CD4-positive, CD25-positive, alpha-beta regulatory T cell (primary cell): ENCODE data around the gene DCST2. TPM values are rescaled to one million over a fixed set of nuclear protein-coding genes. Genes with fewer than 3 reads are reported as not detected.

Experiments used
- ATAC-seq, 2 donors: fragments of 150-1000 bp; cut with Tn5 transposase; one replicate each; pipeline ENCODE4 v1.10.0; 2021; ENCODE audit warnings: low read depth in 2 of 2, moderate number of reproducible peaks in 2 of 2, moderate library complexity in 1 of 2
- DNase-seq, 3 donors: peaks; one replicate each; pipeline versions ENCODE4 v3.0.0 to v3.0.0-alpha.2; 2012 to 2022; ENCODE audit warnings: mixed read lengths in 1 of 3
- H3K27ac ChIP-seq: one replicate; pipeline ENCODE4 v1.7.0; 2013; ENCODE audit warnings: mild to moderate bottlenecking, low read length; ENCODE audit not compliant: insufficient read depth, poor library complexity, severe bottlenecking
- H3K27me3 ChIP-seq: one replicate; pipeline ENCODE4 v1.7.0; 2013; ENCODE audit warnings: low read length; ENCODE audit not compliant: control insufficient read depth, insufficient read depth
- H3K36me3 ChIP-seq: one replicate; pipeline ENCODE4 v1.7.0; 2013; ENCODE audit warnings: mild to moderate bottlenecking, low read length, moderate library complexity; ENCODE audit not compliant: control insufficient read depth, insufficient read depth
- H3K4me1 ChIP-seq: 2 replicates; pipeline ENCODE4 v1.7.0; 2013; ENCODE audit warnings: mild to moderate bottlenecking, low read length; ENCODE audit not compliant: insufficient read depth, control insufficient read depth, poor library complexity, severe bottlenecking
- H3K4me3 ChIP-seq: one replicate; pipeline ENCODE4 v1.7.0; 2013; ENCODE audit warnings: low read depth, mild to moderate bottlenecking, low read length, moderate library complexity
- H3K9me3 ChIP-seq, 2 experiments: 1 replicate in 1 of 2; 2 replicates in 1 of 2; pipeline ENCODE4 v1.7.0; 2013; ENCODE audit warnings: low read length in 2 of 2, mild to moderate bottlenecking in 1 of 2, moderate library complexity in 1 of 2; ENCODE audit not compliant: control insufficient read depth in 2 of 2
- H3K27ac Mint-ChIP-seq, 3 donors: one replicate each; pipeline ENCODE4 v1.8.0; 2020 to 2022; ENCODE audit warnings: mild to moderate bottlenecking in 3 of 3, mixed read lengths in 3 of 3, moderate library complexity in 2 of 3
- H3K27me3 Mint-ChIP-seq: one replicate; pipeline ENCODE4 v1.8.0; 2022; ENCODE audit warnings: mild to moderate bottlenecking, mixed read lengths
- H3K36me3 Mint-ChIP-seq: one replicate; pipeline ENCODE4 v1.8.0; 2020; ENCODE audit warnings: mixed read lengths
- H3K4me1 Mint-ChIP-seq, 4 donors: one replicate each; pipeline ENCODE4 v1.8.0; 2020 to 2022; ENCODE audit warnings: mixed read lengths in 4 of 4, mild to moderate bottlenecking in 1 of 4
- H3K4me3 Mint-ChIP-seq, 4 donors: one replicate each; pipeline ENCODE4 v1.8.0; 2020 to 2022; ENCODE audit warnings: mild to moderate bottlenecking in 4 of 4, mixed read lengths in 4 of 4, moderate library complexity in 3 of 4
- H3K9me3 Mint-ChIP-seq, 7 donors: one replicate each; pipeline ENCODE4 v1.8.0; 2020 to 2022; ENCODE audit warnings: mixed read lengths in 7 of 7, mild to moderate bottlenecking in 3 of 7, moderate library complexity in 2 of 7
- polyA plus RNA-seq, 4 donors: library from polyadenylated mRNA; unstranded; fragments of 300-500 nt; fragmentation: Illumina TruSeq; gene quantifications; one replicate each; pipeline ENCODE4 v1.2.3, GENCODE V29; 2021
- total RNA-seq: library from RNA; stranded (reverse); gene quantifications from one replicate; pipeline ENCODE4 v1.2.3, GENCODE V29; 2022

DCST2 gene
- total and polyA plus RNA-seq, 5 donors from 2014 or later, result 1.4 TPM; not detected in 4

DNA sequence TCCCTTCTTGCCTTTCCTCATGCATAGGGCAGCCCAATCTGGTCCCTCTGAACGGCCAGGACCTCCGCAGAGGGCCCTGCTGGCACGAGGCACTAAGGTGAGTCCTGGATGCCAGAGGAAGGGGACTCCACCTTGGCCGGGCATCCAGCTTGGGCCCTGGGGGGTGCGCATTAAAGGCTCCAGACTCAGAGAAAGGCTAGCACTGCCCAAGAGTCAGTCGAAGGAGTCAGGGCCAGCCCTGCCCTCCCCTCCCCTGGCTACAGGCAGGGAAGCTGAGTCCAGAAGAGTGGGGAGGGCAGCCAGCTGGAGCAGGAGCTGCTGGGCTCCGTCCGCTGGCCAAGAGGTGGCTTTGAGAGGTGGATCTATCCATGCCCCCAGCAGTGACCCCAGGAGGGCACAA is 27.2 kb upstream of the DCST2 start:
- Mint-ChIP-seq H3K4me1 (peaks cover 9 to 33% (median 19%) of the 10 kb centered on the region in 4 donors), H3K4me3 (no peak overlapping the region), H3K36me3 (peaks cover 5% of the 10 kb centered on the region), H3K9me3 (no peaks in the 10 kb centered on the region), H3K27ac (no peak overlapping the region), H3K27me3 (no peaks in the 10 kb centered on the region)
- Histone ChIP-seq H3K4me1 (peaks cover 41% of the 10 kb centered on the region), H3K4me3 (no peak overlapping the region), H3K27ac (no peak overlapping the region), H3K27me3 (no peaks in the 10 kb centered on the region), H3K9me3 (no peaks in the 10 kb centered on the region), H3K36me3 (peaks cover 5% of the 10 kb centered on the region)
- DNase-seq (no peak), ATAC-seq (no peak)

GRCh38 chr1:155057788-155058211 is 24.2 kb upstream of the DCST2 start:
- Histone ChIP-seq H3K27me3 (no peaks in the 10 kb centered on the region), H3K36me3 (peaks cover 5% of the 10 kb centered on the region), H3K4me1 (peaks cover 25% of the 10 kb centered on the region), H3K27ac (no peak overlapping the region), H3K9me3 (no peaks in the 10 kb centered on the region), H3K4me3 (no peak overlapping the region)
- H3K27ac Mint-ChIP-seq, result no peak overlapping the region
- peaks cover 5% of the 10 kb centered on the region for H3K36me3 Mint-ChIP-seq
- H3K4me3 Mint-ChIP-seq, result no peak overlapping the region
- DNase-seq, result no peak
- no peaks in the 10 kb centered on the region for H3K9me3 Mint-ChIP-seq
- H3K27me3 Mint-ChIP-seq, result no peaks in the 10 kb centered on the region
- no peak for ATAC-seq
- H3K4me1 Mint-ChIP-seq, result peaks cover 0 to 22% (median 11%) of the 10 kb centered on the region in 4 donors

- H3K27ac Mint-ChIP-seq, result no peak overlapping the region
- H3K9me3 Mint-ChIP-seq, result no peaks in the 10 kb centered on the region
- Histone ChIP-seq H3K9me3 (no peaks in the 10 kb centered on the region), H3K27me3 (no peaks in the 10 kb centered on the region), H3K36me3 (peaks cover 5% of the 10 kb centered on the region), H3K4me1 (peaks cover 25% of the 10 kb centered on the region), H3K27ac (no peak overlapping the region), H3K4me3 (no peak overlapping the region)
- DNase-seq (no peak), ATAC-seq (no peak)
- peaks cover 0 to 23% (median 18%) of the 10 kb centered on the region in 4 donors for H3K4me1 Mint-ChIP-seq
- H3K36me3 Mint-ChIP-seq, result peaks cover 5% of the 10 kb centered on the region
- no peak overlapping the region for H3K4me3 Mint-ChIP-seq
- H3K27me3 Mint-ChIP-seq, result no peaks in the 10 kb centered on the region
Observed at GRCh38 chr1:155057104-155057503, 23.5 kb upstream of the DCST2 start.

GRCh38 chr1:155053531-155054105 is 20.0 kb upstream of the DCST2 start:
- H3K36me3 ChIP-seq, result peaks cover 5% of the 10 kb centered on the region
- H3K4me3 ChIP-seq, result peak overlapping the region; percentile 44
- no peaks in the 10 kb centered on the region for H3K9me3 Mint-ChIP-seq
- H3K4me3 Mint-ChIP-seq, result peak overlapping the region; percentile 43 to 88 (median 66)
- peaks cover 25% of the 10 kb centered on the region for H3K4me1 ChIP-seq
- DNase-seq (no peak), ATAC-seq (no peak)
- peak overlapping the region; percentile 39 for H3K27ac ChIP-seq
- H3K27me3 ChIP-seq, result no peaks in the 10 kb centered on the region
- peaks cover 5% of the 10 kb centered on the region for H3K36me3 Mint-ChIP-seq
- H3K27ac Mint-ChIP-seq, result peak overlapping the region in 1 of 3 donors; percentile 90
- H3K27me3 Mint-ChIP-seq, result no peaks in the 10 kb centered on the region
- H3K4me1 Mint-ChIP-seq, result peaks cover 0 to 26% (median 16%) of the 10 kb centered on the region in 4 donors
- H3K9me3 ChIP-seq, result no peaks in the 10 kb centered on the region

DNA sequence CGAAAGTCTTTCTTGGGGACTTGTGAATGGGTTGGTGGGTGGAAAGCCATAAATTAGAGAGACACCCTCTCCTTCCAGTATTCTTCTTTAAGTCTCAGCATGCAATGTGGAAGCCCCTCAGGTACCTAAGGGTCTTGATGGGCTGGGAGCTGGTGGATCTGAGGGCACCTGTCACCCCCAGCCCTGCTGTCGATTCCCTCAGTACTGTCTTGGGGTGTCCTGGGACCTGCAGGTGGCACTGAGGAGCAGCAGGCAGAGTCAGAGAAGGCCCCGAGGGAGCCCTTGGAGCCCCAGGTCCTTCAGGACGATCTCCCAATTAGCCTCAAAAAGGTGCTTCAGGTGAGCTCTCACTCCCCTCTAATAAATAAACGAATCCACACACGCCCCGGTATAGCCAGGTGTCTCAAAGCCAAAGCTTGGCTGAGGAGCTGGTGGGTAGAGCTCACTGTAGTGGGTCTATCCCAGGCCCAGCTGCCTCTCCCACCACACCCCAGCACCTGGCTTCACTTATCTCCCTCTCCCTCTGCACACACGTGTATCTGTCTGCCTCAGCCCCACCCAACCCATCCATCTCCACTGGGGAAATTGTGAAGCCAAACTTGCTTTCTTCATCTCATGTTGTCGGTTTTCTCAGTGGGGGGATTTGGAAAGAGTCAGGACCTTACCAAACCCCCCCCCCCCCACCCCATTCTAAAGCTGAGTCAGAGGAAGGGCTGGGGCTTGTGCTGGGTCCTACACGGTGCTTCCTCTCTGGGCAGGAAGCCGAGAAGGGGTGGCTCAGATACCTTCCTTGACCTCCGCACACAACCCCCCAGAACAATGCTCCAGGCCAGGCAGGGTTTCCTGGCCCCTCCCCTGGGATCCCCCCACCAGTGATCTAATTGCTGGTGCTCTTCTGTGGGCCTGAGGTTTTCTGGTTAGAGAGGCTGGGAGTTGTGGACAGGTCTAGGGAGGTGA is 19.1 kb upstream of the DCST2 start:
- peaks cover 25% of the 10 kb centered on the region for H3K4me1 ChIP-seq
- H3K27ac ChIP-seq, result peak overlapping the region; percentile 39
- H3K27me3 ChIP-seq, result no peaks in the 10 kb centered on the region
- H3K36me3 ChIP-seq, result peaks cover 5% of the 10 kb centered on the region
- H3K4me3 Mint-ChIP-seq, result peak overlapping the region; percentile 82 to 94 (median 88)
- DNase-seq, result peak in 1 of 3 donors; percentile 47
- H3K4me1 Mint-ChIP-seq, result peaks cover 0 to 28% (median 16%) of the 10 kb centered on the region in 4 donors
- peaks cover 3% of the 10 kb centered on the region for H3K36me3 Mint-ChIP-seq
- H3K27me3 Mint-ChIP-seq, result no peaks in the 10 kb centered on the region
- ATAC-seq, result no peak
- H3K27ac Mint-ChIP-seq, result peak overlapping the region in 2 of 3 donors; percentile 62 to 90
- peak overlapping the region; percentile 51 for H3K4me3 ChIP-seq
- H3K9me3 ChIP-seq, result no peaks in the 10 kb centered on the region
- no peaks in the 10 kb centered on the region for H3K9me3 Mint-ChIP-seq

DNA sequence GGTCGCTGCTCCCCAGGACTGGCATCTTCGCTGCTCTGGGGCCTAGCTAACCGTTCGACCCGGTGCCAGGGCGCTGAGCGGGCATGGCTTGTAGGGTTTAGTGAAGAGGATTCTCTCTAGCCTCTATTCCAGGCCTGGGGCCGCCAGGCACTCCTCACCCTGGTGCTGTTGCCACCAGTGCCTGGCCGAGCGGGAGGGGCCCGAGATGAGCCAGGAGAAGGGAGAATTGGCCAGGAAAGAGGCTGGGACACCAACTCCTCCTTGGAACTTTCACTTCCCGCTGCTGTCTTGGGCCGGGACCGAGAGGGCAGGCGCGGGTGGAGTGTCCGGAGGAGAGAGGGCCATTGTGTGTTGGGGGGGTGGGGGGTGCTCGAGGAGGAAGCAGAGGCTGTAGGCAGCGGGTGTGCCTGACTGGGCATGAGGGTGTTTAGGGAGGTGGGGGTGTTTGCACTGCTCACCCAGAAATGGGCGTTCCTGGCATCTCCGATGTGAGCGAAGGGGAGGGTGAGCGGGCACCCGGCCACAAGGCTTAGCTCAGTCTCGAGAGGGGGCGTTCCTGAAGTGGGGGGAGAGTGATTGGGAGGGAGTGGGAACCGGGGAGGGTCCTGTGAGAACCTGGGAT is 18.3 kb upstream of the DCST2 start:
- H3K36me3 ChIP-seq, result peaks cover 5% of the 10 kb centered on the region
- Mint-ChIP-seq H3K4me1 (peaks cover 0 to 28% (median 16%) of the 10 kb centered on the region in 4 donors), H3K36me3 (no peaks in the 10 kb centered on the region), H3K27ac (peak overlapping the region in 2 of 3 donors; percentile 62 to 90), H3K27me3 (no peaks in the 10 kb centered on the region), H3K9me3 (no peaks in the 10 kb centered on the region), H3K4me3 (peak overlapping the region; percentile 82 to 94 (median 88))
- H3K4me1 ChIP-seq, result peaks cover 25% of the 10 kb centered on the region
- no peaks in the 10 kb centered on the region for H3K9me3 ChIP-seq
- peak overlapping the region; percentile 51 for H3K4me3 ChIP-seq
- DNase-seq, result peak; percentile 34 to 63 (median 36)
- no peaks in the 10 kb centered on the region for H3K27me3 ChIP-seq
- H3K27ac ChIP-seq, result no peak overlapping the region
- ATAC-seq, result peak; percentile 23 to 24

GRCh38 chr1:155051342-155051776 is 17.8 kb upstream of the DCST2 start:
- Mint-ChIP-seq H3K9me3 (no peaks in the 10 kb centered on the region), H3K4me1 (peaks cover 0 to 28% (median 16%) of the 10 kb centered on the region in 4 donors), H3K27ac (peak overlapping the region in 1 of 3 donors; percentile 62), H3K27me3 (no peaks in the 10 kb centered on the region), H3K36me3 (no peaks in the 10 kb centered on the region), H3K4me3 (peak overlapping the region; percentile 82 to 94 (median 88))
- Histone ChIP-seq H3K4me1 (peaks cover 25% of the 10 kb centered on the region), H3K36me3 (peaks cover 4% of the 10 kb centered on the region), H3K27ac (peak overlapping the region; percentile 61), H3K4me3 (peak overlapping the region; percentile 51), H3K27me3 (no peaks in the 10 kb centered on the region), H3K9me3 (no peaks in the 10 kb centered on the region)
- ATAC-seq, result peak in 1 of 2 donors; percentile 5
- no peak for DNase-seq
